ENCODE results near the gene TRERF1. TPM values are rescaled to one million over a fixed set of nuclear protein-coding genes. Genes with fewer than 3 reads are reported as not detected.
A peak's percentile ranks its signal among the peaks of the same experiment; 100 is the strongest.

TRERF1 gene
- total RNA-seq, 1 experiment from 2014 or later = 22.3 TPM

GRCh38 chr6:42294759-42295158 lies 157.0 kb downstream of the TRERF1 start:
- DNase-seq (ENCODE audit: low spot score) = no peak
- H3K27me3 Mint-ChIP-seq (ENCODE audit: low read depth) = no peaks in the 10 kb centered on the region
- POLR2A ChIA-PET = no interaction called here
- H3K36me3 Mint-ChIP-seq = peaks cover 13% of the 10 kb centered on the region
- TF ChIP-seq ZNF425 (CRISPR knock-in tag; conservative IDR thresholded peaks at IDR 0.05) (no peak), IRF1 (CRISPR knock-in tag; IDR thresholded peaks at IDR 0.05) (no peak), ZSCAN18 (CRISPR knock-in tag; IDR thresholded peaks at IDR 0.05) (no peak), GRHL2 (CRISPR knock-in tag; IDR thresholded peaks at IDR 0.05; ENCODE audit: insufficient replicate concordance, severe bottlenecking) (no peak), CREM (CRISPR knock-in tag; IDR thresholded peaks at IDR 0.05) (no peak), FOXP1 (CRISPR knock-in tag; IDR thresholded peaks at IDR 0.05; ENCODE audit: borderline replicate concordance) (no peak), SP1 (CRISPR knock-in tag; conservative IDR thresholded peaks at IDR 0.05) (no peak)
- H3K4me1 Mint-ChIP-seq = peaks cover 3% of the 10 kb centered on the region
- no peaks in the 10 kb centered on the region for H3K9me3 Mint-ChIP-seq
- no peak overlapping the region for H3K27ac Mint-ChIP-seq
- CTCF ChIA-PET = interaction anchor here (1.4 to 1.5 kb wide), 2 partner anchors 15 to 253 kb away, joined by 4 to 5 read pairs; no protein-coding TSS in a partner anchor
- no peak for ATAC-seq
- H3K4me3 Mint-ChIP-seq = no peak overlapping the region

- H3K27ac Mint-ChIP-seq = peak overlapping the region; percentile 53; the same call in 1 of the 2 replicates
- peaks cover 8% of the 10 kb centered on the region for H3K36me3 Mint-ChIP-seq
- H3K4me1 Mint-ChIP-seq = peaks cover 3% of the 10 kb centered on the region
- POLR2A ChIA-PET = no interaction called here
- CTCF ChIA-PET = interaction anchor here (1.4 to 1.5 kb wide), 2 partner anchors 254 kb away, joined by 3 to 4 read pairs; no protein-coding TSS in a partner anchor
- ATAC-seq (no peak), DNase-seq (ENCODE audit: low spot score) (no peak)
- H3K4me3 Mint-ChIP-seq = no peak overlapping the region
- H3K9me3 Mint-ChIP-seq = no peaks in the 10 kb centered on the region
- no peaks in the 10 kb centered on the region for H3K27me3 Mint-ChIP-seq (ENCODE audit: low read depth)
- TF ChIP-seq AR (CRISPR knock-in tag; IDR thresholded peaks at IDR 0.05) (no peak), TCF7 (CRISPR knock-in tag; IDR thresholded peaks at IDR 0.05; ENCODE audit: low read depth) (no peak), FOXJ3 (CRISPR knock-in tag; IDR thresholded peaks at IDR 0.05; ENCODE audit: borderline replicate concordance) (no peak), ZNF263 (CRISPR knock-in tag; IDR thresholded peaks at IDR 0.05; ENCODE audit: low read depth) (no peak), ZMAT4 (CRISPR knock-in tag; IDR thresholded peaks at IDR 0.05) (no peak), USF2 (CRISPR knock-in tag; IDR thresholded peaks at IDR 0.05) (no peak), FOXP4 (CRISPR knock-in tag; IDR thresholded peaks at IDR 0.05) (no peak), E2F4 (CRISPR knock-in tag; IDR thresholded peaks at IDR 0.05; ENCODE audit: borderline replicate concordance, low read depth) (no peak), NR2C2 (CRISPR knock-in tag; IDR thresholded peaks at IDR 0.05) (no peak), HMGXB4 (CRISPR knock-in tag; IDR thresholded peaks at IDR 0.05) (no peak), ZNF317 (CRISPR knock-in tag; IDR thresholded peaks at IDR 0.05; ENCODE audit: borderline replicate concordance, low read depth) (no peak), MYBL2 (CRISPR knock-in tag; IDR thresholded peaks at IDR 0.05) (no peak)
Observed at GRCh38 chr6:42293386-42293977, 158.2 kb downstream of the TRERF1 start.

Data from WTC11 (cell line).